ENCODE measurements around the gene RASGRF2. TPM values are rescaled to one million over a fixed set of nuclear protein-coding genes. Genes with fewer than 3 reads are reported as not detected.
"Not testable (repeated sequence)": the region's sequence is repeated elsewhere in the genome, so short reads cannot be mapped to it uniquely, and the experiment has no call there.

Gene RASGRF2
- total and polyA plus RNA-seq, 2 experiments from 2014 or later: 0.04 TPM; not detected in 1

GRCh38 chr5:81030236-81031034 is 70.3 kb downstream of the RASGRF2 start:
- H3K36me3 ChIP-seq (ENCODE audit: low read depth); H3K9ac ChIP-seq; H3F3A ChIP-seq (ENCODE audit: insufficient read depth); H3K79me2 ChIP-seq (ENCODE audit: insufficient read depth); in situ Hi-C loops (cut with MboI); H3K27me3 ChIP-seq (replicated peaks; ENCODE audit: insufficient read depth); DNase-seq; H3K4me3 ChIP-seq; H4K20me1 ChIP-seq (ENCODE audit: insufficient read depth); H3K4me2 ChIP-seq (ENCODE audit: unreplicated experiment); H3K9me3 ChIP-seq (ENCODE audit: low read depth); H3K27ac ChIP-seq; H3K4me1 ChIP-seq (ENCODE audit: insufficient read depth); H2AFZ ChIP-seq; H3K9me2 ChIP-seq (ENCODE audit: insufficient read depth): not testable (repeated sequence)
- 40 to 48% methylated on average over 3 of the region's 3 CpGs for WGBS, 2 experiments (ENCODE audit: low coverage in 1 of 2, low lambda C conversion rate in 2 of 2, missing lambda C conversion rate in 2 of 2)

GRCh38 chr5:81035522-81035921 is 75.4 kb downstream of the RASGRF2 start:
- no peaks in the 10 kb centered on the region for H3K9me3 ChIP-seq (ENCODE audit: low read depth)
- H3K36me3 ChIP-seq (ENCODE audit: low read depth): no peaks in the 10 kb centered on the region
- H2AFZ ChIP-seq: no peak overlapping the region
- no peaks in the 10 kb centered on the region for H3K79me2 ChIP-seq (ENCODE audit: insufficient read depth)
- no peak for DNase-seq
- H3K9ac ChIP-seq: no peak overlapping the region
- no peaks in the 10 kb centered on the region for H4K20me1 ChIP-seq (ENCODE audit: insufficient read depth)
- no peak overlapping the region for H3K27ac ChIP-seq
- H3F3A ChIP-seq (ENCODE audit: insufficient read depth): no peaks in the 10 kb centered on the region
- no peaks in the 10 kb centered on the region for H3K27me3 ChIP-seq (replicated peaks; ENCODE audit: insufficient read depth)
- H3K4me3 ChIP-seq: no peak overlapping the region
- in situ Hi-C loops (cut with MboI): no loop called here
- H3K4me1 ChIP-seq (ENCODE audit: insufficient read depth): no peaks in the 10 kb centered on the region
- 52 to 68% methylated on average over 2 of the region's 2 CpGs for WGBS, 2 experiments (ENCODE audit: low coverage in 1 of 2, low lambda C conversion rate in 2 of 2, missing lambda C conversion rate in 2 of 2)
- H3K4me2 ChIP-seq (ENCODE audit: unreplicated experiment): no peak overlapping the region
- TF ChIP-seq EZH2phosphoT487 (IDR thresholded peaks at IDR 0.05; ENCODE audit: insufficient read depth, low read depth) (no peak), EZH2 (IDR thresholded peaks at IDR 0.05; ENCODE audit: insufficient read depth, poor library complexity, severe bottlenecking) (no peak)
- H3K9me2 ChIP-seq (ENCODE audit: insufficient read depth): no peaks in the 10 kb centered on the region

- WGBS, 2 experiments (ENCODE audit: low coverage in 1 of 2, low lambda C conversion rate in 2 of 2, missing lambda C conversion rate in 2 of 2): 32 to 33% methylated on average over 1 of the region's 1 CpG
- Histone ChIP-seq H3K9me3 (ENCODE audit: low read depth) (no peaks in the 10 kb centered on the region), H2AFZ (no peak overlapping the region), H3K4me1 (ENCODE audit: insufficient read depth) (no peaks in the 10 kb centered on the region), H3K27me3 (replicated peaks; ENCODE audit: insufficient read depth) (no peaks in the 10 kb centered on the region), H3K9ac (no peak overlapping the region), H3K4me3 (no peak overlapping the region), H3K4me2 (ENCODE audit: unreplicated experiment) (no peak overlapping the region), H3K79me2 (ENCODE audit: insufficient read depth) (no peaks in the 10 kb centered on the region), H3K36me3 (ENCODE audit: low read depth) (no peaks in the 10 kb centered on the region), H4K20me1 (ENCODE audit: insufficient read depth) (no peaks in the 10 kb centered on the region), H3F3A (ENCODE audit: insufficient read depth) (no peaks in the 10 kb centered on the region), H3K27ac (no peak overlapping the region), H3K9me2 (ENCODE audit: insufficient read depth) (no peaks in the 10 kb centered on the region)
- no peak for TF ChIP-seq EZH2 (IDR thresholded peaks at IDR 0.05; ENCODE audit: insufficient read depth, poor library complexity, severe bottlenecking)
- in situ Hi-C loops (cut with MboI): no loop called here
- no peak for DNase-seq
Observed at GRCh38 chr5:81038495-81038894, 78.3 kb downstream of the RASGRF2 start.

GRCh38 chr5:81044868-81045267 is 84.7 kb downstream of the RASGRF2 start:
- H3K4me2 ChIP-seq (ENCODE audit: unreplicated experiment): no peak overlapping the region
- H3K4me3 ChIP-seq: no peak overlapping the region
- DNase-seq: no peak
- 69 to 74% methylated on average over 4 of the region's 4 CpGs for WGBS, 2 experiments (ENCODE audit: low coverage in 1 of 2, low lambda C conversion rate in 2 of 2, missing lambda C conversion rate in 2 of 2)
- no peaks in the 10 kb centered on the region for H3F3A ChIP-seq (ENCODE audit: insufficient read depth)
- H3K9me3 ChIP-seq (ENCODE audit: low read depth): no peaks in the 10 kb centered on the region
- H3K9ac ChIP-seq: no peak overlapping the region
- no peaks in the 10 kb centered on the region for H3K27me3 ChIP-seq (replicated peaks; ENCODE audit: insufficient read depth)
- in situ Hi-C loops (cut with MboI): no loop called here
- no peaks in the 10 kb centered on the region for H3K4me1 ChIP-seq (ENCODE audit: insufficient read depth)
- H3K27ac ChIP-seq: no peak overlapping the region
- H3K79me2 ChIP-seq (ENCODE audit: insufficient read depth): no peaks in the 10 kb centered on the region
- no peak for TF ChIP-seq EZH2 (IDR thresholded peaks at IDR 0.05; ENCODE audit: insufficient read depth, poor library complexity, severe bottlenecking)
- no peak for TF ChIP-seq EZH2phosphoT487 (IDR thresholded peaks at IDR 0.05; ENCODE audit: insufficient read depth, low read depth)
- H4K20me1 ChIP-seq (ENCODE audit: insufficient read depth): no peaks in the 10 kb centered on the region
- H3K36me3 ChIP-seq (ENCODE audit: low read depth): no peaks in the 10 kb centered on the region
- no peak overlapping the region for H2AFZ ChIP-seq
- no peaks in the 10 kb centered on the region for H3K9me2 ChIP-seq (ENCODE audit: insufficient read depth)

- DNase-seq: no peak
- TF ChIP-seq EZH2 (IDR thresholded peaks at IDR 0.05; ENCODE audit: insufficient read depth, poor library complexity, severe bottlenecking): no peak
- no peak for TF ChIP-seq EZH2phosphoT487 (IDR thresholded peaks at IDR 0.05; ENCODE audit: insufficient read depth, low read depth)
- Histone ChIP-seq H3K27ac (no peak overlapping the region), H4K20me1 (ENCODE audit: insufficient read depth) (no peaks in the 10 kb centered on the region), H2AFZ (no peak overlapping the region), H3K4me3 (no peak overlapping the region), H3K9ac (no peak overlapping the region), H3K36me3 (ENCODE audit: low read depth) (no peaks in the 10 kb centered on the region), H3K9me3 (ENCODE audit: low read depth) (no peaks in the 10 kb centered on the region), H3K4me2 (ENCODE audit: unreplicated experiment) (no peak overlapping the region), H3F3A (ENCODE audit: insufficient read depth) (no peaks in the 10 kb centered on the region), H3K9me2 (ENCODE audit: insufficient read depth) (no peaks in the 10 kb centered on the region), H3K4me1 (ENCODE audit: insufficient read depth) (no peaks in the 10 kb centered on the region), H3K79me2 (ENCODE audit: insufficient read depth) (no peaks in the 10 kb centered on the region), H3K27me3 (replicated peaks; ENCODE audit: insufficient read depth) (no peaks in the 10 kb centered on the region)
- in situ Hi-C loops (cut with MboI): no loop called here
Observed at GRCh38 chr5:81045389-81045807, 85.2 kb downstream of the RASGRF2 start.

Data from GM23248 (cell line).